GM19239 (cell line): ENCODE results near the gene SPRR3.
"Not testable (repeated sequence)": the region's sequence is repeated elsewhere in the genome, so short reads cannot be mapped to it uniquely, and the experiment has no call there.

Experiments
- DNase-seq: peaks from one replicate; pipeline ENCODE4 v3.0.0; 2011; ENCODE audit warnings: low spot score; ENCODE audit not compliant: insufficient read length
- FAIRE-seq: peaks from 2 replicates; lab custom pipeline; 2011; peaks lifted over from hg19 to GRCh38; lab: Jason Lieb, UNC

The SPRR3 gene

GRCh38 chr1:152982076-152982475 lies 19.5 kb upstream of the SPRR3 start:
- DNase-seq (no peak), FAIRE-seq (no peak)

GRCh38 chr1:152983234-152983633 lies 18.3 kb upstream of the SPRR3 start:
- DNase-seq (no peak), FAIRE-seq (no peak)

GRCh38 chr1:152983743-152984142 lies 17.8 kb upstream of the SPRR3 start, which contains the start of gene SPRR1A:
SPRR1A (plus strand) TSS chr1:152984081; CDS start chr1:152985231, 1,150 bp downstream.
- no peak for DNase-seq
- FAIRE-seq = no peak

GRCh38 chr1:152986578-152986977 lies 15.0 kb upstream of the SPRR3 start:
- DNase-seq = no peak
- FAIRE-seq = no peak

- FAIRE-seq (no peak), DNase-seq (no peak)
Observed at GRCh38 chr1:152993186-152993585, 8.4 kb upstream of the SPRR3 start.

GRCh38 chr1:152995842-152996241 lies 5.7 kb upstream of the SPRR3 start:
- no peak for DNase-seq
- FAIRE-seq = no peak

GRCh38 chr1:152996633-152997400 lies 4.7 kb upstream of the SPRR3 start:
- no peak for FAIRE-seq

GRCh38 chr1:152997901-152998300 lies 3.6 kb upstream of the SPRR3 start:
- DNase-seq (no peak), FAIRE-seq (no peak)

More at GRCh38 chr1:152996633-152997400, 4.7 kb upstream of the SPRR3 start:
- DNase-seq = no peak

- no peak for FAIRE-seq
- DNase-seq = no peak
Observed at GRCh38 chr1:152998476-152998875, 3.1 kb upstream of the SPRR3 start.

- FAIRE-seq = no peak
- no peak for DNase-seq
Observed at GRCh38 chr1:152999818-153000217, 1.7 kb upstream of the SPRR3 start.

- no peak for FAIRE-seq
- no peak for DNase-seq
Observed at GRCh38 chr1:153000294-153000693, 1.3 kb upstream of the SPRR3 start.

- not testable (repeated sequence) for FAIRE-seq
Observed at GRCh38 chr1:153011235-153011758, 9.7 kb downstream of the SPRR3 start.

GRCh38 chr1:153021829-153022228 lies 20.3 kb downstream of the SPRR3 start:
- not testable (repeated sequence) for DNase-seq, FAIRE-seq

More at GRCh38 chr1:153011235-153011758, 9.7 kb downstream of the SPRR3 start:
- not testable (repeated sequence) for DNase-seq

- FAIRE-seq = not testable (repeated sequence)
Observed at GRCh38 chr1:153022340-153022739, 20.8 kb downstream of the SPRR3 start.

GRCh38 chr1:153023109-153023508 lies 21.6 kb downstream of the SPRR3 start:
- FAIRE-seq (no peak), DNase-seq (no peak)

More at GRCh38 chr1:153022340-153022739, 20.8 kb downstream of the SPRR3 start:
- DNase-seq = not testable (repeated sequence)

GRCh38 chr1:153024413-153024812 lies 22.9 kb downstream of the SPRR3 start:
- DNase-seq (no peak), FAIRE-seq (no peak)

GRCh38 chr1:153025797-153026196 lies 24.2 kb downstream of the SPRR3 start:
- FAIRE-seq = no peak
- no peak for DNase-seq

- FAIRE-seq = no peak
- no peak for DNase-seq
Observed at GRCh38 chr1:153028766-153029165, 27.2 kb downstream of the SPRR3 start.

- DNase-seq = no peak
Observed at GRCh38 chr1:153030895-153031294, 29.3 kb downstream of the SPRR3 start, which contains the start of gene SPRR1B. SPRR1B (plus strand) TSS chr1:153031203; CDS start chr1:153032346, 1,143 bp downstream.

GRCh38 chr1:153032073-153032472 lies 30.5 kb downstream of the SPRR3 start:
- DNase-seq (no peak), FAIRE-seq (no peak)

More at GRCh38 chr1:153030895-153031294, 29.3 kb downstream of the SPRR3 start, which contains the start of gene SPRR1B:
- no peak for FAIRE-seq

- no peak for DNase-seq
Observed at GRCh38 chr1:153032677-153033308, 31.2 kb downstream of the SPRR3 start.

More at GRCh38 chr1:153032677-153033308, 31.2 kb downstream of the SPRR3 start:
- no peak for FAIRE-seq
